ENCODE data around the gene THSD4.
"Not testable (repeated sequence)": the region's sequence is repeated elsewhere in the genome, so short reads cannot be mapped to it uniquely, and the experiment has no call there.

GRCh38 chr15:71670222-71670621 is 555.0 kb downstream of the THSD4 start:
- TF ChIP-seq, protein P1, sequence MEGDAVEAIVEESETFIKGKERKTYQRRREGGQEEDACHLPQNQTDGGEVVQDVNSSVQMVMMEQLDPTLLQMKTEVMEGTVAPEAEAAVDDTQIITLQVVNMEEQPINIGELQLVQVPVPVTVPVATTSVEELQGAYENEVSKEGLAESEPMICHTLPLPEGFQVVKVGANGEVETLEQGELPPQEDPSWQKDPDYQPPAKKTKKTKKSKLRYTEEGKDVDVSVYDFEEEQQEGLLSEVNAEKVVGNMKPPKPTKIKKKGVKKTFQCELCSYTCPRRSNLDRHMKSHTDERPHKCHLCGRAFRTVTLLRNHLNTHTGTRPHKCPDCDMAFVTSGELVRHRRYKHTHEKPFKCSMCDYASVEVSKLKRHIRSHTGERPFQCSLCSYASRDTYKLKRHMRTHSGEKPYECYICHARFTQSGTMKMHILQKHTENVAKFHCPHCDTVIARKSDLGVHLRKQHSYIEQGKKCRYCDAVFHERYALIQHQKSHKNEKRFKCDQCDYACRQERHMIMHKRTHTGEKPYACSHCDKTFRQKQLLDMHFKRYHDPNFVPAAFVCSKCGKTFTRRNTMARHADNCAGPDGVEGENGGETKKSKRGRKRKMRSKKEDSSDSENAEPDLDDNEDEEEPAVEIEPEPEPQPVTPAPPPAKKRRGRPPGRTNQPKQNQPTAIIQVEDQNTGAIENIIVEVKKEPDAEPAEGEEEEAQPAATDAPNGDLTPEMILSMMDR (conservative IDR thresholded peaks at IDR 0.05; ENCODE audit: low read depth, low read length) = not testable (repeated sequence)
- not testable (repeated sequence) for TF ChIP-seq RFX5, POLR2A (IDR thresholded peaks at IDR 0.05; ENCODE audit: low read depth, low read length)

Measured in IMR-90 (cell line).